Mesothelial cell of epicardium (in vitro differentiated cells): ENCODE data around the gene MMD2. TPM values are rescaled to one million over a fixed set of nuclear protein-coding genes. Genes with fewer than 3 reads are reported as not detected.

ENCODE experiments used
- DNase-seq, 2 experiments: peaks; one replicate each; pipeline ENCODE4 v3.0.0; 2021; ENCODE audit warnings: low spot score in 2 of 2; ENCODE audit not compliant: unreplicated experiment in 2 of 2
- H3K27ac Mint-ChIP-seq: 2 replicates; pipeline ENCODE4 v1.8.0; 2021; ENCODE audit warnings: mixed read lengths
- H3K27me3 Mint-ChIP-seq: 2 replicates; pipeline ENCODE4 v1.8.0; 2021; ENCODE audit warnings: low read depth, mixed read lengths
- H3K36me3 Mint-ChIP-seq: 2 replicates; pipeline ENCODE4 v1.8.0; 2021; ENCODE audit warnings: mixed read lengths
- H3K4me1 Mint-ChIP-seq: 2 replicates; pipeline ENCODE4 v1.8.0; 2021; ENCODE audit warnings: mixed read lengths
- H3K4me3 Mint-ChIP-seq: 2 replicates; pipeline ENCODE4 v1.8.0; 2021; ENCODE audit warnings: mild to moderate bottlenecking, moderate library complexity, mixed read lengths
- H3K9me3 Mint-ChIP-seq: 2 replicates; pipeline ENCODE4 v1.8.0; 2021; ENCODE audit warnings: mixed read lengths
- CTCF ChIP-seq: fragments of 200-600 bp; sonication (generic); IDR thresholded peaks from one replicate; pipeline ENCODE4 v1.5.0; 2021; ENCODE audit warnings: antibody characterized with exemption; ENCODE audit not compliant: unreplicated experiment
- total RNA-seq: library from RNA; stranded (reverse); gene quantifications from 3 replicates; pipeline ENCODE4 v1.2.1, GENCODE V29; 2021

The MMD2 gene
- total RNA-seq, 1 donor from 2014 or later = not detected

- no peaks in the 10 kb centered on the region for H3K36me3 Mint-ChIP-seq
- H3K4me3 Mint-ChIP-seq = no peak overlapping the region
- no peak for TF ChIP-seq CTCF
- H3K27ac Mint-ChIP-seq = no peak overlapping the region
- no peaks in the 10 kb centered on the region for H3K9me3 Mint-ChIP-seq
- no peak for DNase-seq
- no peaks in the 10 kb centered on the region for H3K4me1 Mint-ChIP-seq
- H3K27me3 Mint-ChIP-seq = peaks cover 56% of the 10 kb centered on the region
These were observed 10.6 kb downstream of the MMD2 start for GRCh38 chr7:4948402-4948801.

- Mint-ChIP-seq H3K27ac (no peak overlapping the region), H3K4me3 (no peak overlapping the region)
These were observed 13.0 kb downstream of the MMD2 start for GRCh38 chr7:4945949-4946348.

GRCh38 chr7:4944939-4945338, 14.0 kb downstream of the MMD2 start:
- TF ChIP-seq CTCF = no peak
- Mint-ChIP-seq H3K4me3 (no peak overlapping the region), H3K9me3 (no peaks in the 10 kb centered on the region), H3K27ac (no peak overlapping the region), H3K27me3 (peaks cover 42% of the 10 kb centered on the region), H3K36me3 (no peaks in the 10 kb centered on the region), H3K4me1 (no peaks in the 10 kb centered on the region)
- DNase-seq = no peak

More at GRCh38 chr7:4945949-4946348, 13.0 kb downstream of the MMD2 start:
- peaks cover 44% of the 10 kb centered on the region for H3K27me3 Mint-ChIP-seq
- H3K4me1 Mint-ChIP-seq = no peaks in the 10 kb centered on the region
- no peaks in the 10 kb centered on the region for H3K36me3 Mint-ChIP-seq
- no peak for DNase-seq
- no peaks in the 10 kb centered on the region for H3K9me3 Mint-ChIP-seq
- no peak for TF ChIP-seq CTCF

- no peaks in the 10 kb centered on the region for H3K4me1 Mint-ChIP-seq
- peaks cover 37% of the 10 kb centered on the region for H3K27me3 Mint-ChIP-seq
- no peaks in the 10 kb centered on the region for H3K9me3 Mint-ChIP-seq
- no peak overlapping the region for H3K27ac Mint-ChIP-seq
- DNase-seq = no peak
- H3K36me3 Mint-ChIP-seq = no peaks in the 10 kb centered on the region
- H3K4me3 Mint-ChIP-seq = no peak overlapping the region
- TF ChIP-seq CTCF = no peak
These were observed 15.7 kb downstream of the MMD2 start for GRCh38 chr7:4943297-4943696.

- Mint-ChIP-seq H3K9me3 (no peaks in the 10 kb centered on the region), H3K4me1 (no peaks in the 10 kb centered on the region), H3K27me3 (peaks cover 16% of the 10 kb centered on the region), H3K4me3 (no peak overlapping the region), H3K27ac (no peak overlapping the region), H3K36me3 (no peaks in the 10 kb centered on the region)
- DNase-seq = no peak
- no peak for TF ChIP-seq CTCF
These were observed 18.8 kb downstream of the MMD2 start for GRCh38 chr7:4939971-4940728.
